HG02642 (cell line): ENCODE data around the gene SH3RF3.

ENCODE experiments used
- ATAC-seq: cut with Tn5 transposase; IDR thresholded peaks from one replicate; pipeline ENCODE4 v1.9.1; 2021; ENCODE audit warnings: mild to moderate bottlenecking; ENCODE audit not compliant: unreplicated experiment, poor library complexity

SH3RF3 gene

DNA sequence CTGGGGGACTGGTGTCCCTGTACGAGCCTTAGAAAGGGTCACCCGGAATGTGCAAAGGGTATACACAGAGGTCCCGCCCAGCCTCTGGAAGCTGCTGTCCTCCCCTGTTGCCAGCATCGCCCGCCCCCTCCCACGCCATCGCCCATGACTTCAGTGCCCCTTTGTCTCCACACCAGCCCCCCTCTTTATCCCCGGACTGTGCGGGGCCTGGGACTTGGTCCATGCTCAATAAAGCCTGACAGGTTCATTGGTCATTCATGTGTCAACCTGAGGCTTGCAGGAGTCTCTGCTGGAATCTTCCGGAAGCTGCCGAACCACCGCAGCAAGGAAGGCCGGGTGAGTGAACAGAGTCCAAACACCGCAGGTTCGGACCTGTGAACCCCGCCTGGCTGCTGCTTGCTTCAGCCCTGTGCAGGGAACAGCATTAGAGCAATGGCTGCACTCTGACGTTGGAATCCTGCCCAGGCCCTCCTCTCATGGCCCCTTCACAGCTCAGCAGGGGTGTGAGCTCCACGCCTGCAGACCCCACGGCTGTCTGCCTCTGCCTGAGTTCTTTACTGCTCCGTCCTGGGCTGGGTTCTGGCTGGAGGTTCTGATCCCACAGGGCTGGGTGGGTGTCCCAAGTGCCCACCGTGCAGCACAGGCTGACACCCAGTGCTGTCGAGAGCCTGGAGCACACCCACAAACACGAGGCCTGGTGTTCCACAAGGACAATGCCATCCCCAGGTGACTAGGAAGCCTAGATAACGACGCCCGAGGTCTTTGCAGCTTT, 388.3 kb downstream of the SH3RF3 start:
- ATAC-seq = no peak

DNA sequence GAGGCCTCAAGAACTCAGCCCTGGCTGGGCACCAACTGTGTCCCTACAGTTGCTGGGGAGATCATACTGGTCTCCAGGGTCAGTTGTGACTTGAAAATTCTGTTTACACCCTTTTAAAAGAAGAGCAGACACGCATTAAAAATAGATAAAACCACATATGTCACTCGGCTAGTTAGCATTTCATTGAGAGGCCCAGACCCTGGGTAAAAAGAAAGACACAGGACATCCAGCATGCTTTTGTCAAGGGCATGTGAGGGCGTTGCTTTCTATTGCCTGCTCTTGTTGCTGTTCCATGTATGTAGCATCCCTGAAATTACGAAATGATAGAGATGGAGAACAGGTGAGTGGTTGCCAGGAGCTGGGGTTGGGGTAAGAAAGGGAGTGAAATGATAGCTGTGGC, 390.5 kb downstream of the SH3RF3 start:
- no peak for ATAC-seq

DNA sequence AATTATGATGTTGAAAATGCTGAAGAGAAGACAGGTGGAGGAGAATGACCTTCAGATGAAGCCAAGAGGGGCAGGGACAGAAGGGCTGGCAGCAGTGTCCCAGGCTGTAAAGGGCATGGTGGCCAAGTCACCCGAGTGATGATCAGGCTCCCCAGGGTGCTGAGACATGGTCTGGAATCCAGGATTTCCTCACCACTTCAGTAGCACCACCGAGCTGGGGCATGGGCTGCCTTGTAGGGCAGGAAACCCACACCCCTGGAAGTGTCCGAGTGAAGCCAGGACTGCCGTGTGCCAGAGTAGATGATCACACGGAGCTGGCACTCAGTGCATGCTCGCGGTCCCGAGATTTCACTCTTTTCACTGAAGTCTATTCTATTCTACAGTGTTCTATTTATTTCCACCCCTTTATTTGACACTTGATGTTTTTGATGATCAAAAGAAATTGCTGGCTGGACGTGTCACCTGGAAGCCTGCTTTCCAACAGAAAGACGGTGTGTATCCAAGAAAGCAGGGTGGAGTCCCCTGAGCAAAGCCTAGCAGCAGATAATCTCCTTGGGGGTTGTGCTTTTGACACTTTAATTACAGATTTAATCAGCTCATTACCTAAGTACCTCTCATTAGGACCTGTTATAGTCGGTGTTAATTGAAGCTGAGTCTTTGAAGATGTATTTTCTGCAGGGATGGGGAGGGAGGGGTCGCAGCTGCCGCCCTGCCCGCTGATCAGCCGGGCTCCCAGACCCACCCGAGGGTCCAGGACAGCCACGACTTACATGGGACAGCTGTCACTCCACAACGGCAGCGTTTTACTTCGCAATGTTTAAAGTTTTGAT, 392.4 kb downstream of the SH3RF3 start:
- no peak for ATAC-seq

DNA sequence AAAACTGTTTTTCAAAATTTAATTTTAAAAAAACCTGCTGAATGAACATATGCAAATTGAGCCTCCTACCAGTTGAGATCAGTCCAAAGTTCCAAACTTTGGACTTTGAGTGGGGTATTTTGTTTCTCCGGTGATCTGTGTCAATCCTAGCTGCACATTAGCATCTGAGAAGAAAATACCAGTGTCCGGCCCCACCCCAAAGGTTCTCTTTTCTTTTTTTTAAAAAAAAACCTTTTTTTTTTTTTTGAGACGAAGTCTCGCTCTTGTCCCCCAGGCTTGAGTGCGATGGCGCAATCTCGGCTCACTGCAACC, 393.0 kb downstream of the SH3RF3 start:
- ATAC-seq = no peak

DNA sequence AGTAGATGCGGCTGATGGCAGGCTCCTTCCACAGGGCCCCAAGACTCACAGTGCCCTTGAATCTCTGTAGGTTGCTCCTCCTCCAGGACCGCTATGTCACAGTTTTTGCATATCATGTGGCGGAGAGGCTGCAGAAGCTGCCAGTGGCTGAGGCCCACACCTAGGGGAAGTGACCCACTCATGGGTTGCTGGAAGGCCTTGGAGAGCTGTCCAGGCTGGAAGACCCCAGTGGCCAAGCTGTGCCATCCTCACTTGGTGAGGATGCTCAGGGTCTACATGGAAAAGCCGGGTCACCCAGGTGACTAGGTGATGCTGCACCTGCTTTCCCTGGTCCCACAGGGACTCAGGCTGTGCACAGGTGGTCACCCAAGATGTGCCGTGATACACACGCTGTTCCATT, 394.1 kb downstream of the SH3RF3 start:
- no peak for ATAC-seq

DNA sequence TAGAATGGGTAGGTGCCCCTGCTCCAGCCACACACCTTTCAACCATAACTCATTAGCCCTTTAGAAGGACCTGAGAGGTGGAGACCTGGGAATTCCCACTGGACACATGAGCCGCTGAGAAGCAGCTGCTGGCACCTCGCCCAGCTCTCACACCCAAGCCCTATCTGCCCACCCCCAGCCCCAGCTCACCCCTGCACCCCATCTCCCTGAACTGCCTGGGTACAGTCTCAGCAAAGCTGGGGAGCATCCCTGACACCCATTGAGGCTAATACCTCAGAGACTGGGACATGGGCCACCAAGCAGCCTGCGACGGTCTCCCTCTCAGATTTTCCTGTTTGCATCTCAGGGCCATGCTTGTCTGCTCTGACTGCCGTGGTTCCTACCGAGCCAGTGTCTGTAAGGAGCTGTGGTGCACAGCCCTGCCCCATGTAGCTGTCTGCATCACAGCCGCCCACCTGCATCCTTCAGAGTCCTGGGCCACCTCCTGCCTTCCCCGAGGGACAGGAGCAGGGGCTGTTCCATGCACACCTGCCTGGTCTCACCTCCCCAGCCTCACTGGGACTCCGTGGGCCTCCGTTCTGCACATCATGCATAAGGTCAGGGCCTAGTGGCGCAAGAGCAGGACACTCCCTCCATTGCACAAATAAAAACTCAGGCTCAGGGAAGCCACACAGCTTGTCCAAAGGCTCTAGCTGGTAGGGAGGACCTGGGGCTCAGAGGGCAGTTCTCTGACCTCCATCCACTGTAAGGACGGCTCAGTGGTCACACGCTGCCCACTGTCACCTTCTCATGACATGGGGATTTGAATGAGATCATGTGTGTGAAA, 394.7 kb downstream of the SH3RF3 start:
- no peak for ATAC-seq

DNA sequence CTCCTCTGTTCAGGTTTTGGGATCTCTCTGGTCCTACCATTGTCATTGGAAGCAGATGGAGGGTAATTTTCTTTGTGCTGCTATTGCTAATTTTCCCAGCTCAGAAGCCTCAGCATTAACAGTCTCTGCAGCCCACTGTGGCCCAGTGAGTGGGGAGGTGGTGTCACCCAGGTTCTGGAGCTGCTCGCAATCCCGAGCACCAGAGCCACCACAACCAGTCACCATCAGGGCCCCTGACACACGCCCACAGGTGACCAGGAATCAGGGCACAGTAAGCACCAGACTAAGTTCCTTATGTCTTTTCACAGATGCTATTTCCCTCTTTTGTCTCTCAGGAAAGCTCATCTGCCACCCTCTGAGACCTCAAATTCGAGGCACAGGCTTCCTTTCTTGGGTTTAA, 396.8 kb downstream of the SH3RF3 start:
- ATAC-seq = no peak

DNA sequence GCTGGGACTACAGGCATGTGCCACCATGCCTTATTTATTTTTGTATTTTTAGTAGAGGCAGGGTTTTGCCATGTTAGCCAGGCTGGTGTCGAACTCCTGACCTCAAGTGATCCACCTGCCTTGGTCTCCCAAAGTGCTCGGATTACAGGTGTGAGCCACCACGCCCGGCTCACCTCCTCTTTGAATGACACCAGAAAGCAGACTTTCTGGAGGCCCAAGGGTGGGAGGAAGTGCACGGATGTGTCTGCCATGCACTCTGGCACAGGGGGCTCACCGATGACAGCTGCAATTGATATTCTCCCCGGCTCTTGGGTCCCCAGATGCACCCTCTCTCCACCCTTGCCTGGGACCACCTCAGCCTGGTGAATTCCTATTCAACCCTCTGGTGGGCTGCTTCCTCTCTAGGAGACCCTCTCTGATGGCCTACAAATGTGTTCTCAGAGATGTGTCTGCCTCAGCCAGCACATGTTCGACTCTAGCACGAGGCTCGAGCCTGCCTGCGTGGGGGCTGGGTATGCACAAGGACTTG, 397.5 kb downstream of the SH3RF3 start:
- no peak for ATAC-seq

DNA sequence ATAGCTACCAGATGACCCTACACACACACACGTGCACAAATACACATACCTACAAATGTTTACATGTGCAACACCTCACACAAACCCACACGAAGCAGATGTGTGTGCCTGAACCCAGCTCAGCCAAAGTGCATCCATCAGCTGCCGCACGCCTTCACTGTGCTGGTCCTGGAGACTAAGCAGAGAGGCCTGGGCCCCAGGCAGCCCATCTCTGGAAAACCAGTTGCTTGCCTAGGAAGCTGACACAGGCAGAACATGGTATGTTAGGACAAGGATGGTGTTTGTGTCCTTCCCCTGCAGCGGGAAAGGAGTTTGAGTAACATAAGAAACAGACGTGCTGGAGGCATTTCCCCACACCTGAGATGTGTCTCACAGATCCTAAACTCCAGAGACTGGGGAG, 398.1 kb downstream of the SH3RF3 start:
- ATAC-seq = no peak

DNA sequence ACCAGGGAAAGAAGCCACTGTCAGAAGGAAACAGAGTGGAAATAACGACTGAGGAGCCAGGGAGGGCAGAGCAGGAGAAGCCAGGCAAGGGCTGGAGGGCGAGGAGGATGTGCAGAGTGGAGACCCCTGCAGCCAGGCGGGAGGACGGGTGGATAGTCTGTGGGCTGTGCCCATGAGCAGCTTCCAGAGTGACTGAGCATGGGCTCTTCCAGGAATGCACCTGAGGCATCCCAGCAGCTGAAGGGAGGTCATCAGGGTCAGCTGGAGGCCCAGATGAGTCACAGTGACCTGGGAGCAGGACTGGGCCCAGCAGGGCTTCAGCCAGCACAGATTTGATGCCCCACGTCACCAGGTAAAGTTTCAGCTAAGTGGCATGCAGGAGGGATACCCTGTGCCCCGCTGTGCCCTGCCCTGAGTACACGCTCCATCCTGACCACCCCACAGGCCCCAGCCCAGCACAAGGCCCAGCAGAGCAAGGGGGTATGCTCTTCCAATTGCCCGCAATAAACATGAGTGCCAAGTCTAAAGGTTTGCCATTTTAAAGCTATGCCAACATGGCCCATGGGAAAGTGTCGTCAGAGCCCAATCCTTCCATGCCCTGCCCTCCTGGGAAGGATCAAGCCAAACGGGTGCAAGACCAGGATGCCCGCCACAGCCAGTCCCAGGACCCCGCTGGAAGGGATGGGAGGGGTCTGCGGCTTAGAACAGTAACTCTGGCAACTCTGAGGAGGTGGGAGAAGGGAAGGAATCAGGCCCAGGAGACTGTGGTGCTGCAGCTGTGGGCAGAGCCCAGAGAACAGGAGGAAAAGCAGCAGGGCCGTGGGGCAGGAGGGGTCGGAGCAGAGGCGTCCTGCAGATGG, 399.1 kb downstream of the SH3RF3 start:
- ATAC-seq = no peak

DNA sequence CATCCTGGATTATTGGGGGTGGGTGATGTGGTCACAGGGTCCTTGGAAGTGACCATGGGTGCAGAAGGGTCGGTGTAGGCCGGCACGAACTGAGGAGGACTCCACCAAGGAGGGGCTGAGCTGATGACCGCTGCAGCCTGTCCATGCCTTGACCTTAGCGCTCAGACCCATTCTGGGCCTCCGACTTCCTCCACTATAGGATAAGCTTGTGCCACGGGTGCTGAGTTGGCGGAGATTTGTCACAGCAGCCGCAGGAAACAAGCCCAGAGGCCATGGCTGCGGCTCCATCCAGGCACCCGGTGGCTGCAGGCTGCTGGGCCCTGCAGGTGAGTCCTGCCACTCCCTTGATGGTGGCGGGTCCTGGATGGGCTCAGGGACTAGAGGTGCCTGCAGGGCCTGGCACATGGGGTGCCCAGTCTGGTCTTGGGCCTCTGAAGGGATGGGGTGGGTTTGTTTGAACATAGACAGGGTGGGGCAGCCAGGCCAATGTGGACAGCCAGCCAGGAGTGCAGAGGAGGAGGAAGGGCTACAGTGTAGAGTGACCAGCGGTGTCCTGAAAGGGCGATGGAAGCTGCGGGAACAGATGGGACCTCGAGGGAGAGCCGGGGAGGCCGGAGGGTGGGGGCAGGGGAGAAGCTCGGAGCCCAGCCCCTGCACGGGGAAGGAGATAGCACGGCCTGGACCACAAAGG, 400.0 kb downstream of the SH3RF3 start:
- ATAC-seq = no peak

DNA sequence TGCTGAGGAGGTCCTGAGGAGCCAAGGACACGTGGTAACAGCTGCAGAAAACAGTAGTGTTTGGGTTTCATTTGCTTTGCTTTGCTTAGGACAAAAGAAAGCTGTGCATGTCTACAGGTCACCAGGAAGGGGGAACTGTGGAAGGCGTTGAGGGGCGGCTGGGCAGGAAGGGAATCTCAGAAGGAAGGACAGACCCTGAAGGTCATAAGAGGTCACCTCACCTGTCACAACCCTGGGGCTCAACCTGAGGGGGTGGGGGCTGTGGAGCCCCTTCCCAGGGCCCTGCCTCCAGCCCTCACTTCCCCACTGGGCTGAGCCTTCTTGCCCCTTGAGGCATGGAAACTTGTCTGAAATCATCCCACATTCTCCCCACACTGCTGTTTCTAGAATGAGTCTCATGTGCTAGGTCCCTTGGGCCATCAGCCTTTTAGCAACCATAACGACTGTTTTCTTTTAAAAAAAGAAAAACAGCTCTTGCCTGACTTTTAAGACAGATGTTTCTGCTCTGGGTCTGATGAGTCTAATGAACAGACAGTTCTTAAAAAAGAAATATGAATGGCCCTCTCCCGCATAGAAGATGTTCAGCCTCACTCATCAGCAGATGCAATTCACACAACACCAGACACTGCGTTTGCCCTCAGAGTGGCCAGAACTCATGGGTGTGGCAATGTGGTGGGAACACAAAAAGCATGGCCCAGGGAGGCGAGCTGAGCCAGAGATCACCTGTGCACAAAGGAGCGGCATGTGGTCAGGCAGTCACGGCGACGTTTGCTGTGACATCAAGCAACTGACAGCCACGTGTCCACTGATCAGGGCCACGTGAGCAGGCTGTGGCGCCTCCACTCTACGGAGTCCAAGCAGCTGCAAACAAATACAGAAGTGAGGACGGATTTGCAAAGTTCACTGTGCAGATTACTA, 400.8 kb downstream of the SH3RF3 start:
- no peak for ATAC-seq

DNA sequence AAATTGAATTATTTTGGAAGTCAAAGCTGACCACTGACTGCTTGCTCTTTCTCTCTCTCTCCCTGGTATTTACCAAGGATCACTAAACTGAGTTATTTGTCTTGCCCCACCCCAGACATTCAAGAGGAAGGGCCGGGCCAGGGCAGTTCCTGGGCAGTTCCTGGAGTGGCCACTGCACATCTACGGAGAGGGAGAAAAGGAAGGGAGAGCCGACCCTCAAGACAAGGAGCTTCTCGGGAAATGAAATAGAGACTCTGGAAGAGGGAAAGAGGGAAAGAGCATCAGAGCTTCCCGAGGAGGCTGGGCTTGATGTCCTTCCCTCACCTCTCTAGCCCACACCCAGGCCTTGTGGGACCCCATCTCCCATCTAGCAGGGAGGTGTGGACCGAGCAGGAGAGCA, 401.7 kb downstream of the SH3RF3 start:
- ATAC-seq = no peak

DNA sequence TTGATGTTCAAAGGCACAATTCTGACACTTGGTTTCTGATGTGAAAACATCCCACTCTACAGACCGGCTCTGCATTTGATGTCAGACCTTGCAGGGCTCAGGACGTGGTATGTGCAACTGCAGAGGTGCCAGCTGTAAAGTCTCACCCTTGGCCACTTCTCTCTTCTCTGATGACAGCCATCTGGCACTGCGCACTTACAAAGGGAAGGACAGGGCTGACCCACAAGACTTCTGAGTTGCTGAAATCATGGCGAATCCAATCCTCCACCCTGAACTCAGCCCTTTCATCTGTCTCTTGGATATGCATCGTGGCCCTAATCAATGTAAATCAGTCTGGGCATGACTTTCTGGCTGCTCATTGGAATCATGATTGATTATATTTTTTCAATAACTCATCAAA, 402.2 kb downstream of the SH3RF3 start:
- ATAC-seq = no peak

DNA sequence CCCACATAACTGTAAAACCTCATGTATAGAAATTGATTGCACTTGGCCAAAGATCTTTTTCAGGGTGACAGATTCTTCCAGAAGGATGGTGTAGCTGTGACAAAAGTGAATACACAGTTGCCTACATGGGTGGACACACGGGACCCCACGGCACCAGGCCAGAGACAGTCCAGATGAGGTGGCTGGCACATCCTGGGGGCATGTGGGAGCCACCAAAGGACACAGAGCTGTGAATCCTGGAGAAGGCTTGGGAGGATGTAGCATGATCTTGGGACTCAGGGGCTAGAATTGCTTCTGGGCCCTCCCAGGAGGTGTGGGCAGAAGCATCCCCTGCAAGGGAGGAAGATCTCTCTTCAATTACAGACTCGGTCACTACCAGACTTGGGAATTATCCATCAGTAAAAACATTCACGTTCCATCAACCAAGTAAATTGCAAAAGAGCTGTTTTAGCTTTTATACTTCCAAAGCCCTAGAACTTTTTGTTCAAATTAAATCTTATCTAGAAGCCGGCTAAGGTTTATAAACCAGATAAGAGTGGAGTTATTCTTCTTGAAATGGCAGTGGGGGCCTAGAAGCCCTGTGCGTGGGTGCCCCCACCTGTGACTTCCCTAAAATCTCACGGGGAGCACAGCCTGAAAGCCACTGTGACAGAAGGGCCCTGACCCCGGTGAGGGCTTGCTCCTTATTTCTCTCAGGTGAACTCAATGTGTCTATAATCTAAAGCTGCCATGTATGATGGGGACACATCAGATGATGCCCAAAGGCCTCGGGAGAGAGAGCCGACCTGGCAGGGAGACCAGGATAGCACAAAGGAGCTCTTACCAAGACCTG, 403.1 kb downstream of the SH3RF3 start:
- no peak for ATAC-seq

DNA sequence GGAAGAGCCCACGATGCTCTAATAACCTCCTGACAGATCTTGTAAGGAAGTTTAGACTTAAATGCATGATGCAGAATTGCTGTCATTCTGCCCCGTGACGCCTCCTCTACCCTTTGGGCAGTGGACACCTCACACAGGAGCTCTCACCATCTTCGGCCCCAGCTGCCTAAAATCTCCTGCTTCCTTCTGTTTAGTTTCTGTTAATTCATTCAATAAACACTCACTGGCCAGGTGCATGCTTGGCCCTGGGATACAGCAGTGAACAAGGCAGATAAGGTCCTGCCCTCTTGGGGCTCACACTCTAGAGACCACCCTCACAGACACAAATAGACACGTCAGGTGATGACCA, 403.7 kb downstream of the SH3RF3 start:
- ATAC-seq = no peak

DNA sequence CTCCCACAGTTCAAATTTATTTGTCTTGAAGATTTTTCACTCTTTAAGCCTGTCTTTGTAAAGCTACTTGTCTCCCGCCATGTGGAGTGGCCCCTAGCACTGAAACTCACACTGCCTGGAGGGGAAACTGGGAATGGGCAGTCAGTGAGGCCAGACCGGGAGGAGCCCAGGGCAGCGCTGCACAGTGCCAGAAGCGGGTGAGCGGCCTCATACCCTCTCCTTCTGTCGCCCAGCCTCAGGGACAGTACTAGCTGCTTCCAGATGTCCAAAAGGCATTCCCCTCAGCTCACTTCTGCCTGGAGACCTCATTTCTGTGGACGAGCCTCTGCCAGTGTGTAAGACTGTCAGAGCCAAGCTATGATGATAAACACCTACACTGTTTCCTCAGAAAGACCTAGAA, 404.8 kb downstream of the SH3RF3 start:
- no peak for ATAC-seq
